Upper lobe of right lung (tissue), 1 donor: ENCODE results near the gene SETD2. TPM values are rescaled to one million over a fixed set of nuclear protein-coding genes. Genes with fewer than 3 reads are reported as not detected.

Source experiments
- ATAC-seq: fragments of 200-7000 bp; cut with Tn5 transposase; one replicate; pipeline ENCODE4 v1.9.1; 2020; ENCODE audit warnings: mild to moderate bottlenecking, moderate library complexity
- DNase-seq: peaks from one replicate; pipeline ENCODE4 v3.0.0-alpha.2; 2020
- H3K27ac ChIP-seq: fragments of 200-600 bp; one replicate; pipeline ENCODE4 v1.8.0; 2022
- H3K27me3 ChIP-seq: fragments of 200-600 bp; one replicate; pipeline ENCODE4 v1.8.0; 2022; ENCODE audit warnings: mild to moderate bottlenecking
- H3K36me3 ChIP-seq: fragments of 200-600 bp; one replicate; pipeline ENCODE4 v1.8.0; 2022
- H3K4me1 ChIP-seq: fragments of 200-600 bp; one replicate; pipeline ENCODE4 v1.8.0; 2022
- H3K4me3 ChIP-seq: fragments of 200-600 bp; one replicate; pipeline ENCODE4 v1.8.0; 2022; ENCODE audit warnings: mild to moderate bottlenecking
- H3K9me3 ChIP-seq: fragments of 200-600 bp; one replicate; pipeline ENCODE4 v1.8.0; 2022
- intact Hi-C: fragments of 100-400 bp; cut with DNase I; formaldehyde crosslinking; loops from one replicate; pipeline ENCODE4 v1.11.0; 2022
- total RNA-seq: library from RNA; stranded (reverse); fragmentation: NEBNext Ultra II Directional; extraction: Animal tissue kit (Norgen Biotek cat#: 25700); gene quantifications from one replicate; pipeline ENCODE4 v1.2.1, GENCODE V29; 2021
- TF ChIP-seq, protein P1 (sequence below): fragments of 200-600 bp; IDR thresholded peaks from one replicate; pipeline ENCODE4 v1.8.0; 2022; ENCODE audit warnings: antibody characterized with exemption
- donor health status: DM: no; HTN: yes; CAD: no; lungs with severe emphysema.

Gene SETD2
- total RNA-seq, 1 donor from 2014 or later, result 45.9 TPM

DNA sequence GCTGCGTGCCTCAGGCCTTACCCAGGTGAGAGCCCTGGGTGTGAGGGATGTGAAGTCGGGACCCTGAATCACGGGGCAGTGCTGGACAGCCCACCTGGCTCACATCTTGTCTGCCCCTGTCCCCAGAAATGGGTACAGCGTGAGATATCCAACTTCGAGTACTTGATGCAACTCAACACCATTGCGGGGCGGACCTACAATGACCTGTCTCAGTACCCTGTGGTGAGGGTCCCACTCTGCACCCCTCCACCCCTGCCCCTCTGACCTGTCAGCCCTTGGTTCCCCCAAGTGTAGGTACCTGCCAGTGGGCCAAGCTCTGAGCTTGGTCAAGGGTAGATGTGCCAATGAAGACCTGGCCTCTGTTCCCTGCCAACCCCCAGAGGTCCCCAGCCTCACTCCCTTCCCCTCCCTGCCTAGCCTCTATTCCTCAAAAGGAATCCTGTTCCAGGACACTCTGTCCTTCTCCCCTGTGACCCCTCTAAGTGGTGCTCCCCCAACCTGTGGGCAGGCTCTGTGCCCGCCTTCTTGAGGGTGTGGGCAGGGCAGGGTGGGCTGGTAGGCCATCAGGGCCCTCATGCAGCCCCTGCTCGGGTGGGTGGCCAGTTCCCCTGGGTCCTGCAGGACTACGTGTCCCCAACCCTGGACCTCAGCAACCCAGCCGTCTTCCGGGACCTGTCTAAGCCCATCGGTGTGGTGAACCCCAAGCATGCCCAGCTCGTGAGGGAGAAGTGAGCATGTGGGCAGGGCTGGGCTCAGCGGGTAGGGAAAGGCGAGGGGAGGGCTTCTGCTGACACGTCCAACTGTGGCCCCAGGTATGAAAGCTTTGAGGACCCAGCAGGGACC lies 159.3 kb downstream of the SETD2 start:
- Histone ChIP-seq H3K4me1 (peaks cover 5% of the 10 kb centered on the region), H3K27me3 (no peaks in the 10 kb centered on the region), H3K36me3 (peaks cover 71% of the 10 kb centered on the region), H3K27ac (no peak overlapping the region), H3K9me3 (no peaks in the 10 kb centered on the region), H3K4me3 (no peak overlapping the region)
- intact Hi-C loops, result no loop called here
- TF ChIP-seq, protein P1, sequence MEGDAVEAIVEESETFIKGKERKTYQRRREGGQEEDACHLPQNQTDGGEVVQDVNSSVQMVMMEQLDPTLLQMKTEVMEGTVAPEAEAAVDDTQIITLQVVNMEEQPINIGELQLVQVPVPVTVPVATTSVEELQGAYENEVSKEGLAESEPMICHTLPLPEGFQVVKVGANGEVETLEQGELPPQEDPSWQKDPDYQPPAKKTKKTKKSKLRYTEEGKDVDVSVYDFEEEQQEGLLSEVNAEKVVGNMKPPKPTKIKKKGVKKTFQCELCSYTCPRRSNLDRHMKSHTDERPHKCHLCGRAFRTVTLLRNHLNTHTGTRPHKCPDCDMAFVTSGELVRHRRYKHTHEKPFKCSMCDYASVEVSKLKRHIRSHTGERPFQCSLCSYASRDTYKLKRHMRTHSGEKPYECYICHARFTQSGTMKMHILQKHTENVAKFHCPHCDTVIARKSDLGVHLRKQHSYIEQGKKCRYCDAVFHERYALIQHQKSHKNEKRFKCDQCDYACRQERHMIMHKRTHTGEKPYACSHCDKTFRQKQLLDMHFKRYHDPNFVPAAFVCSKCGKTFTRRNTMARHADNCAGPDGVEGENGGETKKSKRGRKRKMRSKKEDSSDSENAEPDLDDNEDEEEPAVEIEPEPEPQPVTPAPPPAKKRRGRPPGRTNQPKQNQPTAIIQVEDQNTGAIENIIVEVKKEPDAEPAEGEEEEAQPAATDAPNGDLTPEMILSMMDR, result no peak
- DNase-seq (peak; percentile 60), ATAC-seq (no peak)

DNA sequence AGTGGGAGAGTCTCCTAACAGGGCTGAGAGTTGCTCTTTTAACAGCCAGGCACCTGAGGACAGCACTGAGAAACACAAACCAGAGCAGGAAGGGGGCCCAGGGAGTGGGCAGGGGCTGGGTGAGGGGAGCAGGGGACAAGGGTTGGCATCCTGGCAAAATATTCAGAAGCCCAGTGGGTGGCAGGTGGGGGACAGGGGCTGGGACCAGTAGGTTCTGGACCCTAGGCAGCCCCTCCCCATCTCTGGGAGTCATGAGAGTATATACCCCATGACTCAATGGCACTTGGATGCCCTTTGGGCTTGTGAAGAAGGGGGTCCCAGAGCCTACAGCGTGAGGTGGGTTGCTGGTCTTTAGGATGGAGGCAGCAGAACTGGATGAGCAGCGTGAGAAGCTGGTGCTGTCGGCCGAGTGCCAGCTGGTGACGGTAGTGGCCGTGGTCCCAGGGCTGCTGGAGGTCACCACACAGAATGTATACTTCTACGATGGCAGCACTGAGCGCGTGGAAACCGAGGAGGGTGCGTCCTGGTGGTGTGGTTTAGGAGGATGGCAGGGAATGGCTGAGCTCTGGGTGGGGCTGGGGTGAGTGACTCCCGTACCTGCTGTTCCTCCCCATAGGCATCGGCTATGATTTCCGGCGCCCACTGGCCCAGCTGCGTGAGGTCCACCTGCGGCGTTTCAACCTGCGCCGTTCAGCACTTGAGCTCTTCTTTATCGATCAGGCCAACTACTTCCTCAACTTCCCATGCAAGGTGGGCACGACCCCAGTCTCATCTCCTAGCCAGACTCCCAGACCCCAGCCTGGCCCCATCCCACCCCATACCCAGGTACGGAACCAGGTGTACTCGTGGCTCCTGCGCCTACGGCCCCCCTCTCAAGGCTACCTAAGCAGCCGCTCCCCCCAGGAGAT lies 160.2 kb downstream of the SETD2 start:
- no peaks in the 10 kb centered on the region for H3K9me3 ChIP-seq
- H3K4me3 ChIP-seq, result no peak overlapping the region
- intact Hi-C loops, result no loop called here
- DNase-seq, result peak; percentile 51
- no peaks in the 10 kb centered on the region for H3K27me3 ChIP-seq
- peaks cover 74% of the 10 kb centered on the region for H3K36me3 ChIP-seq
- H3K27ac ChIP-seq, result no peak overlapping the region
- TF ChIP-seq, protein P1, result no peak
- no peak for ATAC-seq
- H3K4me1 ChIP-seq, result peaks cover 1% of the 10 kb centered on the region

DNA sequence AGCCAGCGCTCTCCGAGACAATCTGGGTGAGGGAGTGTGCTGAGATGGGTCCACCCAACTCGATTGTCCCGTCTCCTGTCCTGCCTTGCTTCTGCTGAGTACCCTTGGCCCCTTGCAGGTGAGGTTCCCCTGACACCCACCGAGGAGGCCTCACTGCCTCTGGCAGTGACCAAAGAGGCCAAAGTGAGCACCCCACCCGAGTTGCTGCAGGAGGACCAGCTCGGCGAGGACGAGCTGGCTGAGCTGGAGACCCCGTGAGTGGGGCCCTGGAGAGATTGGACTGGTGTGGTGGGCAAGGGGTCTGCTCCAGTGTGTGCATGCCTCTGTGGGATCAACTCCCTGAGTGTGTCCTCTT lies 160.9 kb downstream of the SETD2 start:
- peak; percentile 55 for DNase-seq
- H3K27me3 ChIP-seq, result no peaks in the 10 kb centered on the region
- H3K4me3 ChIP-seq, result no peak overlapping the region
- H3K4me1 ChIP-seq, result no peaks in the 10 kb centered on the region
- ATAC-seq, result no peak
- no peaks in the 10 kb centered on the region for H3K9me3 ChIP-seq
- TF ChIP-seq, protein P1, result no peak
- H3K36me3 ChIP-seq, result peaks cover 74% of the 10 kb centered on the region
- intact Hi-C loops, result no loop called here
- H3K27ac ChIP-seq, result no peak overlapping the region

DNA sequence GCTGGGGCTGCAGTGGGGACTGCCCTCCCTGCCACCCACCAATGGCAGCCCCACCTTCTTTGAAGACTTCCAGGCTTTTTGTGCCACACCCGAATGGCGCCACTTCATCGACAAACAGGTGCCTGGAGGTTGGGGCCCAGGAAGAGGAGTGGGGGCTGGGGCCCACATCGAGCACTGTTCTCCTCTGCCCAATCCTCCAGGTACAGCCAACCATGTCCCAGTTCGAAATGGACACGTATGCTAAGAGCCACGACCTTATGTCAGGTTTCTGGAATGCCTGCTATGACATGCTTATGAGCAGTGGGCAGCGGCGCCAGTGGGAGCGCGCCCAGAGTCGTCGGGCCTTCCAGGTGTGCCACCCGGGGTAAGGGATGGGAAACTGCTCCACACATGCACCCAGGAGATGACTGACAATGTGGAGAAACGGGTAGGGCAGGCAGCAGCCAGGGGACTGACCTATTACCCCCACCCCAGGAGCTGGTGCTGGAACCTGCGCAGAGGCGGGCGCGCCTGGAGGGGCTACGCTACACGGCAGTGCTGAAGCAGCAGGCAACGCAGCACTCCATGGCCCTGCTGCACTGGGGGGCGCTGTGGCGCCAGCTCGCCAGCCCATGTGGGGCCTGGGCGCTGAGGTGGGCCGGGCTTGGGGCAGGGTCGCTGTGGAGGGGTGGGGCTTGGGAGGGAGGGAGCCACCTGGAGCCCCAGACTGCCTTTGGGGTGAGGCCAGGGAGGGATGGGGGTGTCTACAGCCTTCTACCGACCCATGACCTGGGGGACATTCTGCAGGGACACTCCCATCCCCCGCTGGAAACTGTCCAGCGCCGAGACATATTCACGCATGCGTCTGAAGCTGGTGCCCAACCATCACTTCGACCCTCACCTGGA lies 161.5 kb downstream of the SETD2 start:
- no peaks in the 10 kb centered on the region for H3K4me1 ChIP-seq
- H3K36me3 ChIP-seq, result peaks cover 74% of the 10 kb centered on the region
- ATAC-seq (peak; percentile 53), DNase-seq (peak; percentile 69)
- intact Hi-C loops, result no loop called here
- H3K9me3 ChIP-seq, result no peaks in the 10 kb centered on the region
- H3K27me3 ChIP-seq, result no peaks in the 10 kb centered on the region
- no peak overlapping the region for H3K4me3 ChIP-seq
- H3K27ac ChIP-seq, result no peak overlapping the region
- TF ChIP-seq, protein P1, result no peak

DNA sequence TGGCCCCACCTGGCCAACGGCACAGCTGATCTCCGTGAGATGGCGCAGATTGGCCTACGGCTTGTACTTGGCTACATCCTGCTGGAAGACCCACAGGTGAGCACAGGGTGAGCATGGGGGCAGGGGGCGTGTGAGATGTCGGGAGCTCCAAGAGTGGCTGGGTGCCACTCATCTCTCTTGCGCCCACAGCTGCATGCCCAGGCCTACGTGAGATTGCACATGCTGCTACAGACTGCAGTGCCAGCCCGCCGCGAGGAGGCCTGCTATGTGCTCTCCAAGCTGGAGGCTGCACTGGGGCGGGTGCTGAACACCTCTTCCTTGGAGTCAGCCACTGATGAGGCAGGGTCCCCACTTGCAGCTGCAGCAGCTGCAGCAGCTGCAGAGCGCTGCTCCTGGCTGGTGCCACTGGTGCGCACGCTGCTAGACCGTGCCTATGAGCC lies 162.2 kb downstream of the SETD2 start:
- H3K9me3 ChIP-seq, result no peaks in the 10 kb centered on the region
- no peaks in the 10 kb centered on the region for H3K27me3 ChIP-seq
- H3K27ac ChIP-seq, result no peak overlapping the region
- intact Hi-C loops, result no loop called here
- no peaks in the 10 kb centered on the region for H3K4me1 ChIP-seq
- DNase-seq (peak; percentile 61), ATAC-seq (no peak)
- TF ChIP-seq, protein P1, result no peak
- peaks cover 74% of the 10 kb centered on the region for H3K36me3 ChIP-seq
- H3K4me3 ChIP-seq, result no peak overlapping the region
